Tibial artery (tissue), 4 donors: Measurements from ENCODE around the gene AVL9.
"Not testable (repeated sequence)": the region's sequence is repeated elsewhere in the genome, so short reads cannot be mapped to it uniquely, and the experiment has no call there.

Experiments
- DNase-seq, 2 donors: peaks; one replicate each; pipeline ENCODE4 v3.0.0-alpha.2; 2019
- H3K27ac ChIP-seq, 2 donors: fragments of 200-600 bp; sonication (generic) in 1 of 2; 1 replicate in 1 of 2; 2 replicates in 1 of 2; pipeline ENCODE4 v1.5.1; 2018 to 2019; ENCODE audit warnings: mild to moderate bottlenecking in 1 of 2
- H3K27me3 ChIP-seq, 2 donors: fragments of 200-600 bp; sonication (generic) in 1 of 2; one replicate each; pipeline versions ENCODE4 v1.5.1 to v1.6.0; 2016 to 2019
- H3K36me3 ChIP-seq, 3 donors: fragments of 200-600 bp; sonication (generic) in 2 of 3; one replicate each; pipeline ENCODE4 v1.5.1; 2016 to 2019; ENCODE audit warnings: mild to moderate bottlenecking in 2 of 3
- H3K4me1 ChIP-seq, 4 donors: fragments of 200-600 bp; sonication (generic) in 2 of 4; 1 replicate in 3 of 4; 2 replicates in 1 of 4; pipeline ENCODE4 v1.5.1; 2016 to 2019
- H3K4me3 ChIP-seq, 2 donors: fragments of 200-600 bp; sonication (generic) in 1 of 2; 1 replicate in 1 of 2; 2 replicates in 1 of 2; pipeline ENCODE4 v1.5.1; 2018 to 2019; ENCODE audit warnings: mild to moderate bottlenecking in 2 of 2
- H3K9me3 ChIP-seq, 3 donors: fragments of 200-600 bp; sonication (generic) in 1 of 3; one replicate each; pipeline ENCODE4 v1.5.1; 2016 to 2019
- intact Hi-C: fragments of 100-400 bp; cut with DNase I; formaldehyde crosslinking; loops from one replicate; pipeline ENCODE4 v1.15.0; 2023; ENCODE audit warnings: low total_unique reads
- TF ChIP-seq, protein P1 (sequence below), 2 experiments: fragments of 200-600 bp in 1 of 2; fragments of 450-650 bp in 1 of 2; IDR thresholded peaks; one replicate each; pipeline ENCODE4 v1.5.1; 2017 to 2019; ENCODE audit warnings: antibody characterized with exemption in 2 of 2, mild to moderate bottlenecking in 1 of 2, moderate library complexity in 1 of 2

The AVL9 gene

DNA sequence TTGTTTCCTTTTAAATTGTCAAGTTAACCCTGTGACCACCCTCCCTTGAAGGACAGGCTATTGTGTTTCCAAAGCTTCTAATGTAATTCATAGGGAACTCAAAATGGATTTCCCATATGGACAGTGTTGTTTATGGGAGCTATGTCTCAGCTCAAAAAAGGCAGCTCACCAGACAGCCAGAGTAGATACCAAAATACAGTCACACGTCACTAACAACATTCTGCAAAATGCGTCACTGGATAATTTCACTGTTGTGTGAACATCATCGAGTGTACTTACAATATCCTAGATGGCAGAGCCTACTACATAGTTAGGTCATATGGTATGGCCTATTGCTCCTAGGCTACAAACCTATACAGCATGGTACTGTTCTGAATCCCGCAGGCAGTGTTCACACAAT, 97.4 kb downstream of the AVL9 start:
- intact Hi-C loops = no loop called here

GRCh38 chr7:32594965-32595490, 99.7 kb downstream of the AVL9 start:
- TF ChIP-seq, protein P1, sequence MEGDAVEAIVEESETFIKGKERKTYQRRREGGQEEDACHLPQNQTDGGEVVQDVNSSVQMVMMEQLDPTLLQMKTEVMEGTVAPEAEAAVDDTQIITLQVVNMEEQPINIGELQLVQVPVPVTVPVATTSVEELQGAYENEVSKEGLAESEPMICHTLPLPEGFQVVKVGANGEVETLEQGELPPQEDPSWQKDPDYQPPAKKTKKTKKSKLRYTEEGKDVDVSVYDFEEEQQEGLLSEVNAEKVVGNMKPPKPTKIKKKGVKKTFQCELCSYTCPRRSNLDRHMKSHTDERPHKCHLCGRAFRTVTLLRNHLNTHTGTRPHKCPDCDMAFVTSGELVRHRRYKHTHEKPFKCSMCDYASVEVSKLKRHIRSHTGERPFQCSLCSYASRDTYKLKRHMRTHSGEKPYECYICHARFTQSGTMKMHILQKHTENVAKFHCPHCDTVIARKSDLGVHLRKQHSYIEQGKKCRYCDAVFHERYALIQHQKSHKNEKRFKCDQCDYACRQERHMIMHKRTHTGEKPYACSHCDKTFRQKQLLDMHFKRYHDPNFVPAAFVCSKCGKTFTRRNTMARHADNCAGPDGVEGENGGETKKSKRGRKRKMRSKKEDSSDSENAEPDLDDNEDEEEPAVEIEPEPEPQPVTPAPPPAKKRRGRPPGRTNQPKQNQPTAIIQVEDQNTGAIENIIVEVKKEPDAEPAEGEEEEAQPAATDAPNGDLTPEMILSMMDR (IDR thresholded peaks at IDR 0.05) = no peak
- Histone ChIP-seq H3K27ac (no peak overlapping the region), H3K4me3 (no peak overlapping the region), H3K36me3 (peaks cover 1 to 11% (median 8%) of the 10 kb centered on the region in 3 donors), H3K4me1 (no peaks in the 10 kb centered on the region), H3K9me3 (no peaks in the 10 kb centered on the region), H3K27me3 (no peaks in the 10 kb centered on the region)
- DNase-seq = no peak
- intact Hi-C loops = no loop called here

More for the DNA sequence above, 97.4 kb downstream of the AVL9 start:
- no peaks in the 10 kb centered on the region for H3K4me1 ChIP-seq
- H3K9me3 ChIP-seq = no peaks in the 10 kb centered on the region
- DNase-seq = no peak
- TF ChIP-seq, protein P1 (IDR thresholded peaks at IDR 0.05) = no peak
- H3K36me3 ChIP-seq = peaks cover 8 to 16% (median 15%) of the 10 kb centered on the region in 3 donors
- H3K27me3 ChIP-seq = no peaks in the 10 kb centered on the region
- no peak overlapping the region for H3K4me3 ChIP-seq
- no peak overlapping the region for H3K27ac ChIP-seq

GRCh38 chr7:32601196-32601595, 105.9 kb downstream of the AVL9 start:
- H3K36me3 ChIP-seq, intact Hi-C loops: not testable (repeated sequence)

GRCh38 chr7:32602470-32602869, 107.2 kb downstream of the AVL9 start:
- DNase-seq = no peak
- TF ChIP-seq, protein P1 (IDR thresholded peaks at IDR 0.05) = no peak
- Histone ChIP-seq H3K27me3 (no peaks in the 10 kb centered on the region), H3K4me1 (no peaks in the 10 kb centered on the region), H3K4me3 (no peak overlapping the region), H3K9me3 (peaks cover 0 to 4% (median 0%) of the 10 kb centered on the region in 3 donors), H3K36me3 (peaks cover 0 to 3% (median 1%) of the 10 kb centered on the region in 3 donors), H3K27ac (no peak overlapping the region)
- intact Hi-C loops = no loop called here

More at GRCh38 chr7:32601196-32601595, 105.9 kb downstream of the AVL9 start:
- not testable (repeated sequence) for H3K27ac ChIP-seq, H3K9me3 ChIP-seq, H3K27me3 ChIP-seq, H3K4me3 ChIP-seq, H3K4me1 ChIP-seq, DNase-seq

DNA sequence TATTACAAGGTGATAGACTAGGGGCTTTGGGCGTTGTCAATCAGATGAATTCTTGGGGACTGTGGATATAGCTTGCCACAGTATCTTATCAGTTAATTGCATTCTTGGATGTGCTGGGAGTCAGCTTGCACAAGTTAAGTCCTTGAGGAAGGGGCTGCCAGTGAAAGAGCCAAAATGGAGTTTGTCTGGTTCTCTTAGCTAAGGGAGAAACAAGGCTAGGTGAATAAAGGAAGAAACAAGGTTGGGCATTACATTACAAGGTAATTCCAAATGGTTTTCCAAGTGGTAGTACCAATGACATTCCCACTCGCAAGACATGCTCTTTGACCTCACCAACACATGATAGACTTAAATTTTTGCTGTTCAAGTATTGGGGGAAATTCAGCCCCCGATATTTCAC, 108.2 kb downstream of the AVL9 start:
- DNase-seq, intact Hi-C loops, H3K9me3 ChIP-seq, H3K27ac ChIP-seq, H3K27me3 ChIP-seq, H3K4me1 ChIP-seq, H3K4me3 ChIP-seq, H3K36me3 ChIP-seq: not testable (repeated sequence)

DNA sequence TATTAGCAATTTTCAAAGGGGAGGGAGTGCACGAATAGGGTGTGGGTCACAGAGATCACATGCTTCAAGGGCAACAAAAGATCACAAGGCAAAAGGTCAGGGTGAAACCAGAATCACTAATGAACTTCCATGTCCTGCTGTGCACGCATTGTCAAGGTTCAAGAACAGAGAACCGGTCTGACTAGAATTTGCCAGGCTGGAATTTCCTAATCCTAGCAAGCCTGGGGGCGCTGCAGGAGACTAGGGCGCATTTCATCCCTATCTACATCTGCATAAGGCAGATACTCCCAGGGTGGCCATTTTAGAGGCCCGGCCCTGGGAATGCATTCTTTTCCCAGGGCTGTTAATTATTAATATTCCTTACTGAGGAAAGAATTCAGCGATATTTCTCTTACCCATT, 108.8 kb downstream of the AVL9 start:
- H3K4me3 ChIP-seq, H3K36me3 ChIP-seq, H3K4me1 ChIP-seq, intact Hi-C loops, H3K27ac ChIP-seq, H3K9me3 ChIP-seq, H3K27me3 ChIP-seq, DNase-seq: not testable (repeated sequence)

DNA sequence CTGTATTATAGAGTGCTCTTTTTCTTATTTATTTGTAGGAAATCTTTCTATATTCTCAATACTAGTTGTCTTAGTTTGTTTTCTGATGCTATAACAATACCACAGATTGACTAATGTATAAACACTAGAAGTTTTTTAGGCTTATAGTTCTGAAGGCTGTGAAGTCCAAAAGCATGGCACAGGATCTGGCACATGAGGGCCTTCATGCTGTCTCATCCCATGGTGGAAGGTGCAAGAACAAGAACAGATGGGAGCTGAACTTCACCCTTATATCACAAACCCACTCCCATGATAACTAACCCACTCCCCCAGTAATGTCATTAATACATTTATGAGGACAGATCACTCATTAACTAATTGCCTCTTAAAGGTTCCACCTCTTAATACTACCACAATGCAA, 109.7 kb downstream of the AVL9 start:
- Histone ChIP-seq H3K4me3 (no peak overlapping the region), H3K9me3 (peaks cover 0 to 4% (median 0%) of the 10 kb centered on the region in 3 donors), H3K27ac (no peak overlapping the region)

More for the DNA sequence above, 109.7 kb downstream of the AVL9 start:
- Histone ChIP-seq H3K27me3 (no peaks in the 10 kb centered on the region), H3K4me1 (no peaks in the 10 kb centered on the region), H3K36me3 (peaks cover 0 to 3% (median 0%) of the 10 kb centered on the region in 3 donors)
- no peak for DNase-seq
- intact Hi-C loops = no loop called here
- TF ChIP-seq, protein P1 (IDR thresholded peaks at IDR 0.05) = no peak
